ENCODE data around the gene CREB5. TPM values are rescaled to one million over a fixed set of nuclear protein-coding genes. Genes with fewer than 3 reads are reported as not detected.
A peak's percentile ranks its signal among the peaks of the same experiment; 100 is the strongest.

The CREB5 gene
- total and polyA plus RNA-seq, 8 donors: 2.5 to 11.5 (median 3.6) TPM

DNA sequence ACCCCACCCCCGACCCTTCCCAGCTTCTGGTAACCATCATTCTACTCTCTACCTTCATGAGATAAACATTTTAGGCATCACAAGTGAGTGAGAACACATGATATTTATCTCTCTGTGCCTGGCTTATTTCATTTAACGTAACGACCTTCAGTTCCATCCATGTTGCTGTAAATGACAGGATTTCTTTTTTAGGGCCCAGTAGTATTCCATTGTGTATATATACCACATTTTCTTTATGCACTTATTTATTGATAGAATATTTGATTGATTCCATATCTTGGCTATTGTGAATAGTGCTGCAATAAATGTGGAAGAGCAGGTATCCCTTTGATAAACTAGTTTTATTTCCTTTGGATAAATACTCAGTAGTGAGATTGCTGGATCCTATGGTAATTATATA lies 112.7 kb downstream of the CREB5 start:
- Histone ChIP-seq H3K27ac (no peak overlapping the region), H3K36me3 (no peaks in the 10 kb centered on the region), H3K4me3 (no peak overlapping the region), H3K27me3 (peaks cover 0 to 8% (median 0%) of the 10 kb centered on the region in 4 donors), H3K9me3 (no peaks in the 10 kb centered on the region), H3K4me1 (no peaks in the 10 kb centered on the region)
- TF ChIP-seq, protein P1, sequence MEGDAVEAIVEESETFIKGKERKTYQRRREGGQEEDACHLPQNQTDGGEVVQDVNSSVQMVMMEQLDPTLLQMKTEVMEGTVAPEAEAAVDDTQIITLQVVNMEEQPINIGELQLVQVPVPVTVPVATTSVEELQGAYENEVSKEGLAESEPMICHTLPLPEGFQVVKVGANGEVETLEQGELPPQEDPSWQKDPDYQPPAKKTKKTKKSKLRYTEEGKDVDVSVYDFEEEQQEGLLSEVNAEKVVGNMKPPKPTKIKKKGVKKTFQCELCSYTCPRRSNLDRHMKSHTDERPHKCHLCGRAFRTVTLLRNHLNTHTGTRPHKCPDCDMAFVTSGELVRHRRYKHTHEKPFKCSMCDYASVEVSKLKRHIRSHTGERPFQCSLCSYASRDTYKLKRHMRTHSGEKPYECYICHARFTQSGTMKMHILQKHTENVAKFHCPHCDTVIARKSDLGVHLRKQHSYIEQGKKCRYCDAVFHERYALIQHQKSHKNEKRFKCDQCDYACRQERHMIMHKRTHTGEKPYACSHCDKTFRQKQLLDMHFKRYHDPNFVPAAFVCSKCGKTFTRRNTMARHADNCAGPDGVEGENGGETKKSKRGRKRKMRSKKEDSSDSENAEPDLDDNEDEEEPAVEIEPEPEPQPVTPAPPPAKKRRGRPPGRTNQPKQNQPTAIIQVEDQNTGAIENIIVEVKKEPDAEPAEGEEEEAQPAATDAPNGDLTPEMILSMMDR (IDR thresholded peaks at IDR 0.05): no peak
- no peak for FAIRE-seq
- DNase-seq: no peak
- no peak for ATAC-seq
- intact Hi-C loops (cut with DNase I): no loop called here
- WGBS, 2 donors: 27 to 58% methylated on average over 3 of the region's 3 CpGs

DNA sequence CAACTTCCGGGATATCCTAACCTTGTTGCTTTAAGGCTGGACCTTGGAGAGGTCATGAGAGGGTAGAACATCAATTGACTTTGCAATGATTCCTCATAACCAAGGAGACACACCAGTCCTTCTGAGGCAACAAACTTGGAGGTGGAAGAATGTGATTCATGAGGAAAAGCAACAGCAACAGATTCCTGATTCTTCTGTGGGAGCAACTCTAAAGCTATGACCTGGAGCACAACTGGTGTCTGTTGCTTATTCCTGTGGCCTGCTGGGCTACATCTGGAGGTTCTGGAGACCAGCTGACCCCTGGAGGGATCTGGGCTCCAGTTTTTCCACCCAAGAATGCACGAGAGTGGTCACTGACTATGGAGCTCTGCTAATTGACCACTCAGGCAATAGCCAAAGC lies 116.6 kb downstream of the CREB5 start:
- no peaks in the 10 kb centered on the region for H3K9me3 ChIP-seq
- intact Hi-C loops (cut with DNase I): no loop called here
- no peaks in the 10 kb centered on the region for H3K27me3 ChIP-seq
- no peaks in the 10 kb centered on the region for H3K4me1 ChIP-seq
- FAIRE-seq (no peak), DNase-seq (no peak), ATAC-seq (no peak)
- no peak overlapping the region for H3K4me3 ChIP-seq
- TF ChIP-seq, protein P1 (IDR thresholded peaks at IDR 0.05): no peak
- H3K36me3 ChIP-seq: no peaks in the 10 kb centered on the region
- no peak overlapping the region for H3K27ac ChIP-seq
- WGBS, 2 donors: 60% methylated on average over 2 of the region's 2 CpGs

DNA sequence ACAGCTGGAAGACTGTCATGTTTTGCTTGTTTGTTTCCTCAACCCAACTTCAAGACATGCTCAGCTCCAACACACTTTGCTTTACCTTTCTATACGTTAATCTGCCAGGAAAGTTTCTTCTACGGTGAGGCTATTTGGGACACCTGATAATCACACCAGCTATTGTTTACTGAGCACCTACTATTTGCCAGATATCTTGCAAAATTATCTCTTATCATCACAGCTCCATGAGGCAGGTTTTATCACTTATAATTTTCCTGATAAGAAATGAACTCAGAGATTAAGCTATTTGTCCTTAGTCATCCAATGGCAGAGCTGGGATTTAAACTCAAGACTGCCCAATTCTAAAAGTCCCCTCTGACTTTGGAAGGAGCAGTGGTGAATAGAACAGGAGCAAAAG lies 117.4 kb downstream of the CREB5 start:
- no peak for DNase-seq
- H3K4me1 ChIP-seq: no peaks in the 10 kb centered on the region
- intact Hi-C loops (cut with DNase I): no loop called here

DNA sequence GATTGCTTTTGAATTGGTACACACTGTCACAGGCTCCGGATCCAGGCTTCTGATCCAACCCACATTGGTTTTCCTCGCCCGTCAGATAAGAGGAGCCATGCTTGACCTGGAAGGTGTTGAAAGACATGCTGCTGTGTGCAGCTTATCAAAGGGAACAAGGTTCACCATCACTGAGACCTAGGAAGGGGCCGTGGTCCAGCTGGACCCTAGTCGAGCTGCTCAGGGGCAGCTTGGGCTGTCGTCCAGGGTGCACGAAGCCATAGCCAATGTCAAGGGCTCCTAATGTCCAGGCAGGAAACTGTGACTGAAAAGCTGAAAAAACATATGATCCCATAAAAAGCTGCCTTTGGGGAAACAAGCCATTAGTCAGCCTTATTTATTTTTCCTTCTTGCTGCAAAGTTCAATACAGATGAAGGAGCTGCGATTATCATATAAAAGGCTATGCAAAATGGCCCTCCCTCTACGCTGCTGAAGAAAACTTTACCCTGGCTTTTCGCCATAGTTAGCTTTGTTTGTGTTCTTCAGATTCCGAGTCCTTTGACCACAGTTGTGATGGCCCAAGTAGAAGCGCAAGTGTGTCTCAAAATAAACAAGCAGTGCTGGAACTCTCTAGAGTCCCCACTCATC lies 118.0 kb downstream of the CREB5 start:
- TF ChIP-seq, protein P1 (IDR thresholded peaks at IDR 0.05): no peak

More for the DNA sequence above, 117.4 kb downstream of the CREB5 start:
- FAIRE-seq (no peak), ATAC-seq (no peak)
- no peaks in the 10 kb centered on the region for H3K27me3 ChIP-seq
- 41 to 43% methylated on average over 2 of the region's 2 CpGs for WGBS, 2 donors
- no peak overlapping the region for H3K27ac ChIP-seq
- no peaks in the 10 kb centered on the region for H3K36me3 ChIP-seq
- no peak overlapping the region for H3K4me3 ChIP-seq
- TF ChIP-seq, protein P1 (IDR thresholded peaks at IDR 0.05): no peak
- H3K9me3 ChIP-seq: no peaks in the 10 kb centered on the region

DNA sequence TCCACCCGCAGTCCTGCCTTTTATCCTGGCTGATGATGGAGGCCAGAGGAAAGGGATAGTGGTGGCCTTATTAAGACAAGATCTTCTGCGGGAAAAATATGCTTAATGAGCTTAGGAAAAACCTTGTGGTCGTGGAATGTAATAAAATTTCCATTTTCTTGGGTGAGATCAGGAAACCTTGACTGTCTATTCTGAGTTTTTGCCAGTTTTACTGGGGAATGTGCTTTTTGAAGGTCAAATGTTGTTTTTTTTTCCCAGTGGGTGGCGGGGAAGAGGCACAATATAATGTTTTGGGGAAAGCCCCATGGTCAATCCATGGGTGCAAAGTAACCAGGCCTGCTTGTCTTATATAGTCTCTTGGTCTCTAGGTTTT lies 118.5 kb downstream of the CREB5 start:
- H3K27ac ChIP-seq: no peak overlapping the region
- FAIRE-seq (no peak), ATAC-seq (no peak), DNase-seq (no peak)
- H3K4me3 ChIP-seq: no peak overlapping the region
- no peaks in the 10 kb centered on the region for H3K27me3 ChIP-seq
- 40 to 42% methylated on average over 4 of the region's 4 CpGs for WGBS, 2 donors
- H3K36me3 ChIP-seq: no peaks in the 10 kb centered on the region
- H3K4me1 ChIP-seq: no peaks in the 10 kb centered on the region
- H3K9me3 ChIP-seq: no peaks in the 10 kb centered on the region
- TF ChIP-seq, protein P1 (IDR thresholded peaks at IDR 0.05): no peak
- intact Hi-C loops (cut with DNase I): no loop called here

More for the DNA sequence above, 118.0 kb downstream of the CREB5 start:
- intact Hi-C loops (cut with DNase I): no loop called here
- Histone ChIP-seq H3K27me3 (no peaks in the 10 kb centered on the region), H3K4me1 (no peaks in the 10 kb centered on the region), H3K27ac (no peak overlapping the region), H3K9me3 (no peaks in the 10 kb centered on the region), H3K36me3 (no peaks in the 10 kb centered on the region), H3K4me3 (no peak overlapping the region)
- 62 to 69% methylated on average over 12 of the region's 12 CpGs for WGBS, 2 donors
- ATAC-seq: peak in 1 of 4 donors; percentile 36
- FAIRE-seq: no peak
- no peak for DNase-seq

All from pancreas (tissue), 10 donors.